NCI-H345 treated with DMSO at 0.1 percent for 48 hours (cell line): ENCODE data around the gene NOTCH3.

Experiments
- DNase-seq: peaks from one replicate; lab custom pipeline; 2025; ENCODE audit not compliant: unreplicated experiment; lab: John Stamatoyannopoulos, UW

NOTCH3 gene

DNA sequence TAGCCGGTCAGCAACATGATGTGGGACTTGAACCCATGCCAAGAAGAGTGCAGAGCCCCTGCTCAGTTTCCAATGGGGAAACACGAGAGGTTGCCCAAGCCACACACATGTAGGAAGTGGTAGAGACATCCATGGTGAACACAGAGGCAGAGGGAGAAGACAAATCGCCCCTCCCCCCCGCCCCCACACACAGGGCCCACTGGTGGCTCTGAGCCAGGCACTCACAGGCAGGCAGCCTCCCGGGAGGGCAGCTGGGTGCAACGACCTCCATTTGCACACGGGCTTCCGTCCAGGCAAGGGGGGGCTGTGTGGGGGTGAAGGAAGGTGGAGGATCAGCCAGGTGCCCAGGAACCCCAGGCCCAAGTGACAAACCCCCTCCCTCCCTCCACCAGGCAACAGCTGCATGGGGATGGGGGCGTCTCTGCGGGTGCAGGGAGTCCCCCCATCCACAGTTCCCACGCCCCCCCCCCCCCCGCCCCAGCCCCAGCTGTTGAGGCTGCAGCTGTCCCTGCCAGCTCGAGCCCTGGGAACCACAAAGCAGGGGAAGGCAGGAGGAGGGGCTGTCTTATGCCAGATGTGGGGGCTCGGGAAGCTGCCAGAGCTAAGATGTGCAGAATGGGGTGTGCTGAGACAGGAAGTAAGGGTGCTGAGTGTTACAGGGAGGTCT lies 3.4 kb downstream of the NOTCH3 start:
- no peak for DNase-seq

DNA sequence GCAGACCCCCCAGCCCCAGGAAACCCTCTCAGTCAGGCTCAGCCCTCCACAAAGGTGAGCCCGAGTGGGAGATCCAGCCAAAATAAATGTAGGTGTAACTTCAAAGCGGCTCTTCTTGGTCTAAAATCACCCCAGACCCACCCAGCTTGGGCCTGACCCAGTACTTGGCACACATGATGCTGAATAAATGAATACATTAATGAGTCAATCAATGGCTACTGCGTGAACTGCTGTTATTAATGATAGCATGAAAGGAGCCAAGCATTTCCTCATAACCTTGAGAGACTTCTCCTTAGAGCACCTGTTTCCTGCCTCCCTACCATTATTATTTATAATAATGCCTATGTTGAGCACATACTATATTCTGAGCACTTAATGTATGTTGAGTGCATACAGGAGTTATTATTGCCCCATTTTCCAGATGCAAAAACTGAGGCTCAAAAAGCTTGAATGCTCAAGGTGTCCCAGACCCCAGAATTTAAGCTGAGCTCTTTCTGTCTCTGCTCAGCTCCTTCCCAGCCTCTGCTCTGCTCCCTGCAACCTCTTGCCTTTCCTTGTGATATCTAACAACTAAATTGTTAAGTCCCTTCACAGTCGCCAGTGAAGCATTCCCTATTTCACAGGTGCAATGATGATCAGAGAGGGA lies 4.3 kb downstream of the NOTCH3 start:
- DNase-seq = no peak

DNA sequence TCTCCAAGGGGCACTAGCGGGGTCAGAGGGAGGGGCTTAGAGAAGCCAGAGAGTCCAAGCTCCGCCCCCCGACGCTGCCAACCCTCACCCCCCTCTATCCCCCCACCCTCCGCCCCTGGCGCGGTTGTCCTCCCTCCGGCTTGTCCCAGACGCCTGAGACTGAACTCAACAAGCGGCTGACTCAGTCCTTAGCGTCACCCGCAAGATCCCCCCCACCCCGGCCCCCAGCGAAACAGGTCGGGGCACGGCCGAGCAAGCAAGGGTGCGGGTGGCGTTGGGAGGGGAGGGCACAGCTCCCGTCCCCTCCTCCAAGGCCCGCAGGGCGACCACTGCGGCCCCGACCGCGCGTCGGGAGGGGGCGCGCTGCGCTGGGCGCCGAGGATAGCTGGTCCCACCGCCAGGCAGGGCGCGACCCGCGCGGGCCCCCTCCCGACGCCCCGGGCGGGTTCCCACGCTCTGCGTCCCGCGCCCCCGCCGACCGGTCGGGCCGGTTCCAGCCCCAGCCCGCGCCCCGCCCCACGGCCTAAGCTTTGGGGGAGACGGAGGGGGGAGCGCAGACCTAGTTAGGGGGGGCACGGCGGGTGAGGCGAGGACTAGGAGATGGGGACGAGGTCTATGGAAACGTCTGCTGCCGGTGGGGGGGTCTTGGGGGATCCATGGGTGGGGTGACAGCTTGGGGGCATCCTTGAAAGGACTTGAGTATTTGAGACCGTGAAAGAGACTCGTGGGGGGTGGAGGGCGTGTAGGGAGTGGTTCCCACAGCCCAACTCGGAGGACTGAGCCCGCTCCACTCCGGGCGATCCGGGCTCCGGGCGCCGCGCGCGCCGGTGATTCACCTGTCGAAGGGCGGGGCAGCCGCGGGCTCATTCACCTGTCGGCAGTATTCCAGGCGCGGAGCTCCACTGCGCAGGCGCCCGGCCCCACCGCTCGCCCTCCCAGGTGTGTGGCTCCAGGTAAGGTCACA lies 5.1 kb downstream of the NOTCH3 start:
- peak; percentile 56 for DNase-seq

DNA sequence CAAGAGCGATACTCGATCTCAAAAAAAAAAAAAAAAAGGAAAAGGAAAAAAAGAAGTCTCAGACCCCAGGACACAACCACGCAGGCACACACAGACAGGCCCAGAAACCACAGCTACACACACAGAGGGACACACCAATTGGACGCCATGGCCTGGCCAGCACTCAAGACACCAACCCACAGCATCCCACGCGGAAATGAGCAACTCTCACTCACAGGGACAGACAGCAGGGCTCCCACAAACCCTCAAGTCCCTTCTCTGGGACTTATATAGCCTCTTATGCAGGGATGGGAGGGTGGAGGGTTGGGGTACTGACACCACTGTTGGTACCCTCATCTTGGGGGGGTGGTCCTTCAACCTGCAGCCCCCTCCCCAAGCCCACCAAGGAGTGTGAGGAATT lies 5.9 kb downstream of the NOTCH3 start:
- no peak for DNase-seq

DNA sequence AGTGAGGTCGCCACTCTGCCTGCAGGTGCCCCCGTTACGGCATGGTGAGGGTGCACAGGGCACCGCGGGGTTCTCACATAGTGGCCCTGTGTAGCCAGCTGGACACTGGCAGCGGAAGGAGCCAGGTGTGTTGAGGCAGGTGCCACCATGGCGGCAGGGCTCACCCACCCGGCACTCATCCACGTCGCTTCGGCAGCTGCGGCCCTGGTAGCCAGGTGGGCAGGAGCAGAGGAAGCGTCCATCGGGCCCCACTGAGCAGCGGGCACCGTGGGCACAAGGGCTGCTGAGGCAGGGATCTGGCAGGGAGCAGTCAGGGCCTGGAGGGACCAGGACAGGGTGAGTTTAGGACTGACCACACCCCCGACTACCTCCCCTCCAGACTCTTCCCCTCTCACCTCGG lies 8.8 kb downstream of the NOTCH3 start:
- no peak for DNase-seq

DNA sequence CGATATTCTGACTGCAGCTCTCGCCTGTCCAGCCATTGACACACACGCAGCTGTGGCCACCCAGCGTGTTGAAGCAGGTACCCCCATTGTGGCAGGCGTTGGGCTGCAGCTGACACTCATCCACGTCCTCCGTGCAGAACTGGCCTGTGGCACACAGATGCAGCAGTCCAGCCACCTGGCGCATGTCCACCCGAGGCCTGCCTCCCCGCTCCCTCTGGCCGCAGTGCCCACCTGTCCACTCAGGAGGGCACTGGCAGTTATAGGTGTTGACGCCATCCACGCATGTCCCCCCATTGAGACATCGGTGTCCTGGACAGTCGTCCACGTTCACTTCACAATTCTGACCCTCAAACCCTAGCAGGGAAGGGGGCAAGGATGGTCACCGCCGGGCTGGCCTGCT lies 9.3 kb downstream of the NOTCH3 start:
- no peak for DNase-seq

DNA sequence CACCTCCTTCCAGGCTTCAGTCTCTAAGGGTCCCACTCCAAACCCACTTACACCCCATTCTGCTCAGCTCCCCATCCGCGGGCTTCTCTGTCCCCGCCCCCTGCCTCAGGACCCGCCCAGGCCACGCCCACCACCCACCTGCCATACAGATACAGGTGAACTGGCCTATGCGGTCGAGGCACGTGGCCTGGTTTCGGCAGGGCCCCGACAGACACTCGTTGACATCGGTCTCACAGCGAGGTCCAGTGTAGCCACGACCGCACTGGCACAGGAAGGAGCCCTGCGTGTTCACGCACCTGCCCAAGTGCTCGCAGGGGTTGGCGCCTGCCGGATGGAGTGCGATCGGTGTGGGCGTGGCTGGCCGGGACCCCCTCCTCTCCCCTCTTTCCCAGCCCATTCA lies 11.9 kb downstream of the NOTCH3 start:
- no peak for DNase-seq

DNA sequence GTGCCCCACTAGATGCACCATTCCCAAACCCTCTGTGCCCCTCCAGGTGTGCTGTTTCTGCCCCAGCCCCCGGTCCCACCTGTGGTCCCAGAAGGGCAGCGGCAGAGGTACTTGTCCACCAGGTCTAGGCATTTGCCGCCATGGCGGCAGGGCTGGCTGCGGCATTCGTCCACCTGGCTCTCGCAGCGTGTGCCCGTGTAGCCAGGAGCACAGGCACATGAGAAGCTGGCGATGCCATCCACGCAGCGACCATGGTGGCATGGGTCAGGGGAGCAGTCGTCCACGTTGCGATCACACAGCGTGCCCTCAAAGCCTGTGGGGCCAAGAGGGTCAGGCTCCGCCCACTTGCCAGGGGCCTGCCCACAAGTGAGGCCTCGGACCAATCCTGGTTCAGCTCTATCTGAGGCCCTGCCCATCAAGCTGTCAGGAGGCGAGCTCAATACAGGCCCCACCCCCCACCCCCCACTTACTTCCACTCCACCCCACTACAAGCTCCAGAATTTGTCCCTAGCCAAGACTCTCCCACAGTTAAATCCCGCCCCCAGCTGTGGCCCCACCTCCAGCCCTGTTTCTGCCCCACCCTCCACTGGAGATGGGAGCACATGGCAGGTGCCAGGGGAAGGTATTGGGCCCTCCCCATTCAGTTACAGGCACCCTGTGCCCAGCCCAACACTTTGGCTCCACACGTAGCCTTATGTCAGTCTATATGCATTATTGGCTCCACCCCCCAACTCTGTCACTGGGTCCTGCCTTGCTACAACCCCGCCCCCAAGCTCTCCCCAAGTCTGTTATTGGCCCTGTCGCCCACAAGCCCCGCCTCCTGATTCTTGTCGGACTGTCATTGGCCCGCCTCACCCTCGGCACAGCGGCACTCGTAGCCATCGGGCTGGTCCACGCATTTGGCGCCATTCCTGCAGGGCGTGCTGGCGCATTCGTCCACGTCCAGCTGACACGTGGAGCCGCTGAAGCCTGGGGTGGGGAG lies 13.5 kb downstream of the NOTCH3 start:
- no peak for DNase-seq

DNA sequence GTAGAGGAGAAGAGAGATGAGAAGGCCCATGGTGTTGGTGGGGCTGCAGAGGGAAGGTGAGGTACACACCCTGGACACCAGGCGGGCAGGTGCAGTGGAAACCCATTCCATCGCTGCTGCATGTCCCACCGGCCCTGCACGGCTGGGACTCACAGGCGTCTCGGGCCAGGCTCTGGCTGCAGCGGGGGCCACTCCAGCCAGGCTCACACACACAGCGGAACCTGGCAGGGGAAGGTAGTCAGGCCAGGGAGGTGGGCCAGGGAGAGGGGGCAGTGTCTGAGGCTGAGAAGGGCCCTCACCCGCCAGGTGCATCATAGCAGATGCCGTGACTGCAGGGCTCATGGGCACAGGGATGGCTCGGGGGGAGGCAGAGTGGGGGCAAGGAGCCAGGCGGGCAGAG lies 15.6 kb downstream of the NOTCH3 start:
- DNase-seq = no peak

DNA sequence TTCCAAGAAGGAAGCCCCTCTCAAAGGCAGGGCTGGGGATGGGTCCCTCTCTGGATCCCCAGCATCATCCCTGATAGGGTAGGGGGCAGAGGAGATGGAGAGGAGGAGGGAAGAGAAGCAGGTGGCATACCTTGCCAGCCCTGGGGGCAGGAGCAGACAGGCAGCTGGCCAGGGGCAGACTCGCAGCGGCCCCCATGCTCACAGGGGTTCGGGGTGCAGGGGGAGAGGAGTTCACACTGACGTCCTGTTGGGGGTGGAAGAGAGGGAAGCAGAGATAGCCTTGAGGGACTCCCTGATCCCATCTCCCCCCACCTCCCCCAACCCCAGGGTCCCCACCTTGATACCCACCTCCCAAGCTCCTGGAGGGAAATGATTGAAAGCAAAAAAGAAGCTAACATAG lies 16.0 kb downstream of the NOTCH3 start:
- no peak for DNase-seq

DNA sequence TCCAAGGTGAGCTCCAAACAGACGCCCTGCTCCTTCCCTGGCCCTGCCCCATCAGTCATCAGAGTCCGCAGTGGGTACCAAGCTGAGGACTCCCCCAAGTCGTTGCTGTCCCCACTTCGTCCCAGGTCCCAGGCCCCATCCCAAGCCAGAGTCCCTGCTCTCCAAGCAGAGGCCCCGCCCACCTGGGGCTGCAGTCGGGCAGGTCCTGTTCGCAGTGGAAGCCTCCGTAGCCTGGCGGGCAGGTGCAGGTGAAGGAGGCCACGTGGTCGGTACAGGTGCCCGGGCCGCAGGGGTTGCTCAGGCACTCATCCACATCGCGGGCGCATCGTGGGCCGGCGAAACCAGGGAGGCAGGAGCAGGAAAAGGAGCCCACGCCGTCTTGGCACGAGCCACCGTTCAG lies 19.4 kb downstream of the NOTCH3 start:
- no peak for DNase-seq

DNA sequence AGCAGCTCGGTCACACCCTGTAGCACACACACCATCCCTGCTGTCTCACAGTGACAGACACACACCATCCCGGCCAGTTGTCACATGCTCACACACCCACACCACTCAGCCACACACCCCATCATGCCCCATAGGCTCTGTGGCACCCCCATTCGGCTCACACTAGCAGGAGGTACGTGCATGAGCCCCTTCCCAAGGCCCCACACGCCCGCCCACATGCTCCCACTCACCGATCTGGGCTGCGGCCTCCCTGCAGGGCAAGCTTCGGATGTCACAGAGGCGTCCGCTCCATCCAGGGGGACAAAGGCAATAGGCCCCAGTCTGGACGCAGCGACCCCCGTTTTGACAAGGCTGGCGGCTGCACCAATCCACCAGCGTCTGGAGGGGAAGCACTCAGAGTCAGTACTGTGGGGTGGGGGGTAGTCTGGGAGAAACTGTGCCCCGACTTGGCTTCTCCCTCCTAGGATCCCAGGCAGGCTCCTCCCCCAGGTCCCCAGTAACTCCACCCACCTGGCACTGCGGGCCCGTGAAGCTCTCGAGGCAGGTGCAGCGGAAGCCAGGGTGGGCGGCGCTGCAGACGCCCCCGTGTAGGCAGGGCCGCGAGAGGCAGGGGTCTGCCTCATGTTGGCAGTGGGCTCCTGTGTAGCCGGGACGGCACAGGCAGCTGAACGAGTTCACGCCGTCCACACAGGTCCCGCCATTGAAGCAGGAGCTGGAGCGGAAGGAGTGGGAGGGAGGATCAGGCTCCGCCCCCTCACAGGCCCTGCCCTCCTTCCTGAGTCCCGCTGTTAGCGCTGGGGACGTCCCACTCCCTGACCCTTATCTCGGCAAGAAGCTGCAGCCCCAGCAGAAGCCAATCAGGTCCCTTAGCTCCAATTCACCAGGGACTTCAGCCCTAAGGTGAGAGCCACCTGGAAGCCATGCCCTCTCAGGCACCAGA lies 20.1 kb downstream of the NOTCH3 start:
- DNase-seq = peak; percentile 50

DNA sequence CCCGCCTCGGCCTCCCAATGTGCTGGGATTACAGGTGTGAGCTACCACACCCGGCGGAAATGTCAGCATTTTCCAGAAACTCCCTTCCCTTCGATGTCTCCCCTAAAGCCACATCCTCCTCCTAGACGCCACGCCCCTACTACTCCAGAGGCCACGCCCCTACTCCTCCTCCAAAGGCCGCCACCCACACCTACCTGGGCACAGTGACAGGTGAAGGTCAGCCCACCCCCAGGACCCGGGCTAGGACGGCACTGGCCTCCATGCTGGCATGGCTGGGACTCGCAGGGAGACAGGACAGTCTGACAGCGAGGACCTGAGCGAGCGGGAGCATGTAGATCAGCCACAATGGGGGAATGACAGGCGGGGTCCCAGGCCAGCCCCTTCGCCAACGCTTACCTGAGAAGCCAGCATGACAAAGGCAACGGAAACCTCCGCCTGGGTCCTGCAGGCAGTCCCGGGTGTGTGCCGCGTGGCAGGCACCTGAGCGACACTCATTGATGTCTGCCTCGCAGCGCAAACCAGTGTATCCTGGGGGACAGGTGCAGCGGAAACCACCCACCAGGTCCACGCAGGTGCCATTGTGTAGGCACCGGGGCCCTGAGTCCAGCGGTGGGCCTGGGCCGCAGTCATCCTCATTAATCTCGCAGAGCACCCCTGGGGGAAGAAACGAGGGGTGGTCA lies 22.0 kb downstream of the NOTCH3 start:
- DNase-seq = no peak

DNA sequence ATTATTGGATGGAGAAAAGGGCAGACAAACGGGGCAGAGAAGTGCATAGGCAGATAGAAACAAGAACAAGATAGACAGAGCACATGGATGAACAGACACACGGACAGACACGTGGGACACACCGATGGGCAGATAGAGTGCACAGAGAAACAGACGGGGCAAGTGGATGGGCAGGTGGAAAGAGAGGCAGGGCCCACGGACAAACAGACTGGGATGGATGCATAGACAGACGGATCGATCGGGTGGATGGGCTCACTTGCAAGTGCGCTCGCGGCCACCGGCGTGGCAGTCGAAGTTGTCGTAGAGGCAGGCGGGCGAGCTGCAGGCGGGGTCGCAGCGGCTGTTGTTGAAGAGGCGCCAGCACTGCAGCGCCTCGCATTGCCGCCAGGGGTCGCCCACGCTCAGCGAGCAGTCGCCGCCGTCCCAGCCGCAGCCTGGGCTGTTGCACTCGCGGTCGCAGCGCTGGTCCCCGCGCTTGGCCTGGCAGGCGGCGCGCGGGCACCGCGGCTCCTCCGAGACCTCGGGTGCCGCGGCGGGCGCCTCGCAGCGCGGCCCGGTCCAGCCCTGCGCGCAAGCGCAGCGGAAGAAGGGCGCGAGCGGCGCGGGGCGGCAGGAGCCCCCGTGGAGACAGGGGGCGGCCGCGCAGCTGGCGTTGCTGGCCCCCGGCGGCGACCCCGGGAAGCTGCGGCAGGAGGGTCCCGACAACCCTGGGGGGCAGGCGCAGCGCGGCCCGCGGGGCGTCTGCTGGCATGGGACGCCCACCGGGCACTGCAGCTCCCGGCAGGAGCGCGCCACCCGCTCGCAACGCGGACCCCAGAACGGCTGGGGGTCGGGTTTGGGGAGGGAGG lies 23.3 kb downstream of the NOTCH3 start:
- peak; percentile 49 for DNase-seq

DNA sequence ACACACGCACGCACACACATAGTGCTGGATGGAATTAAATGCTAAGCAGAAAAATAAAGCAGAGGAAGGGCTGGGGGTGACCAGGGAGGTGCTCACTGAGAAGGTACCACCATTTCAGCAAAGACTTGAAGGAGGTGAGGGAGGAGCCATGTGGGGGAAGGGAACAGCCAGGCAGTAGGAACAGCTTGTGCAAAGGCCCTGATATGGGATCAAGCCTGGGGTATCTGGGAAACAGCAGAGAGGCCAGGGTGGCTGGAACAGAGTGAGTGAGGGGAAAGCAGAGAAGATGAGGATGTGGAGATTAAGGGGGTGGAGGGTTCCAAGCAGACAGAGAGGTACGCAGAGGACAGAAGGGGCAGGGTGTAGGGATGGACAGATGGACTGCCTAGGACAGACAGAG lies 25.2 kb downstream of the NOTCH3 start:
- DNase-seq = no peak

DNA sequence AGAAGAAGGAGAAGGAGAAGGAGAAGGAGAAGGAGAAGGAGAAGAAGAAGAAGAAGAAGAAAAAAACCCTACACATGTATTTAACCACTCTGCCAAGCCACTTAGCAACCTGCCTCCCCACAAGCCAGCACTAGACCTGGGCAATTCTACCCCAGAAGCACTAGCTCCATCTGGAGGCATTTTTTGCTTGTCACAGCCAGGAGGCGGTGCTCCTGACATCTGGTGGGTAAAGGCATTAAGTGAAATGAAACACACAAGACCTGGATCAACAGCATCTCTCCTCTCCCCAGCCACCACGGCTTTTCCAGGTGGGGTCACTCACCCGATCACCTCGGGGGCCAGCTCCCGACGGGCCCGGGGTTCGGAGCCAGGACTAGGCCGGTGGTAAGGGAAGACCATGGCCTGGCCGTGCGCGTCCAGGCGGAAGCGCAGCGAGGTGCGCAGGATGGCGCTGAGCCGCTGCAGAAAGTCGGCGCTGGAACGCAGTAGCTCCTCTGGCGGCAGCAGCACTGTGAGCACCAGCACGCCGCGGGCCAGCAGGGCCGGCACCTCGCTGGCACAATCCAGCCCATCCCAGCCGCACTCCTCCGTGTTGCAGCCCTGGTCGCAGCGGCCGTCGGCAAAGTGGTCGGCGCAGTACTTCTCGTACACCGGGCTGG lies 26.9 kb downstream of the NOTCH3 start:
- DNase-seq = no peak

DNA sequence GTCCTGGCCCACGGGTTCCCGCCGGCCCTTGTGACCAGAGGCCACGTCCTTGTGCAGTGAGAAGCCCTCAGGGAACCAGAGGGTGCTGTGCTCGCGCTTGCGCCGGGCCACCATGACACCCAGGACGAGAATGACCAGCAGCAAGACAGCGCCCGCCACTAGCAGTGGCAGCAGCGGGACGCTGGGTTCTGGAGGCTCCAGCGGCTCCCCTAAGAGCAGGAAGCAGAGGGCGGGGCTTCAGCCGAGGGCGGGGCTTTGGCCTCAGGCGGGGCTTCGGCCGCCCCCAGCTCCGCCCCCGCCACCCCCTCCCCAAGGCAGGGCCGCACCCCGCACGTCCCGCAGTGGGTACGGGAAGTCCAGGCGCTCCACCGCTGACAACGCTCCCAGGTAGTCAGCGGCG lies 30.4 kb downstream of the NOTCH3 start:
- no peak for DNase-seq
